ENCODE results near the gene ZNF652.

ZNF652 gene

DNA sequence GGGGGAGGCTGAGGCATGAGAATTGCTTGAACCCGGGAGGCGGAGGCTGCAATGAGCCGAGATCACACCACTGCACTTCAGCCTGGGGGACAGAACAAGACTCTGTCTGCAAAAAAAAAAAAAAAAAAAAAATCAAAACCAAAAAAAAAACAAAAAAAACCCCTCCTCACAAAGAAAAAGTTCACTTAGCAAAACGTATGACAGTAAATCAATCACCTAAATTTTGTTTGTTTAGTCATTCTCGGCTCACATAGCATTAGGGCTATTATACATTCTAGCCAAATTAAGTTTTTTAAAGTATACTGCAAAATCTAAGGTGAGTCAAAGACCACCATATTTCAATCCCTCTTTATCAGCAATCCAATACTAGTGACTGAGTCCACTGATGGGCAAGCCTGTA is 5.7 kb downstream of the ZNF652 start:
- no peak for DNase-seq

DNA sequence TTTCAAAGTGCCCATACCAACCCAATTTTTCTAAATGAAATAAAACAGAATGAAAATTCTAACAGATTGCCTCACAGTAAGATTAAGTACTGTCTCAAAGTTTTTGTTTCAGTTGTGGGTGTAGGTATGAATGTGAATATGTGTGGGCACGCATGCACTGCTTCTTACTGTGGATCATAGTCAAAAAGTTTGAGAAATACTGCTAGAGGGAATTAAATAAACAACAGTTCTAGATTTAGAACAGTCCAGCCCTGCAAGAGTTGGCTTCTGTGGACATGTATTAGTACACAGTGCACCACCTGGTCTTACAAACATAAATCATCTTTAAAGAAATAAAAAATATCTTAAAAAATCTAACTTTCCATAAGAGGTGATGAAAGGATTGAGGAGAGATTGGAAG is 8.4 kb downstream of the ZNF652 start:
- no peak for DNase-seq

DNA sequence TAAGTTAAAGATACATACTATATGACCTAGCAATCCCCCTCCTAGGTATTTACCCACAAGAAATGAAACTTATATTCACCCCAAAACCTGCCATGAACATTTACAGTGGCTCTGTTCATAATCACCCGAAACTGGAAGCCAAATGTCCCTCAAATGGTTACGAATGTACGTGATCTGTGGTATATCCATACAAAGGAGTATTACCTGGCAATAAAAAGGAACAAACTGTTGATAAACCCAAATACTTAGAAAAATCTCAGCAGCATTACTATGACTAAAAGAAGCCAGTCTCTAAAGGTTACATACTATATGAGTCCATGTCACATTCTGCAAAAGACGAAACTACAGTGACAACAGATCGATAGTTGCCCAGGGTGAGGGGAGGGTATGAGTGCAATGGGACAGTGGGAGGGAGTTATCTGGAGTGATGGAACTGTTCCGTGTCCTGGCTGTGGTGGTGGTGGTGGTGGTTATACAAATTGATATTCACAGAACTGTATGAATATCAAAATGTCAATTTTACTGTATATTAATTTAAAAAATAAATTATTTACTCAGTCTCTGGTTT is 9.4 kb downstream of the ZNF652 start:
- DNase-seq = no peak

DNA sequence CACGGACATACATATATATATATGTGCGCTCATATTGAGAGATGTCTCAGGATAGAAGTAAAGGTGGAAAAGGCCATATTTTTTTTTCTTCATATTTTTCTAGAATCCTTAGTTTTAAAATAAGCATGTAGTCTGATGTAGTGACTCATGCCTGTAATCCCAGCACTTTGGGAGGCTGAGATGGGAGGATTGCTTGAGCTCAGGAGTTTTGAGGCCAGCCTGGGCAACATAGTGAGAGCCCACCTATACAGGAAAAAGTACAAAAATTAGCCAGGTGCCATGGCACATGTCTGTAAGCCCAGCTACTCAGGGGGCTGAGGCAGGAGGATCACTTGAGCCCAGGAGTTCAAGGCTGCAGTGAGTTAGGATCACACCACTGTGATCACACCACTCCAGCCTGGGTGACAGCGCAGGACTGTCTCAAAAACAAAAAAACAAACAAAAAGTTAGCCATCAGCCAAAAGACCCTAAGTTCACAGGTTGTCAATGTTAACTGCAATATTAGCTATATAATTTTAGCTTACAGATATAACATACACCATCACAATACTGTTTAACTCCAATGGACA is 10.4 kb downstream of the ZNF652 start:
- no peak for DNase-seq

DNA sequence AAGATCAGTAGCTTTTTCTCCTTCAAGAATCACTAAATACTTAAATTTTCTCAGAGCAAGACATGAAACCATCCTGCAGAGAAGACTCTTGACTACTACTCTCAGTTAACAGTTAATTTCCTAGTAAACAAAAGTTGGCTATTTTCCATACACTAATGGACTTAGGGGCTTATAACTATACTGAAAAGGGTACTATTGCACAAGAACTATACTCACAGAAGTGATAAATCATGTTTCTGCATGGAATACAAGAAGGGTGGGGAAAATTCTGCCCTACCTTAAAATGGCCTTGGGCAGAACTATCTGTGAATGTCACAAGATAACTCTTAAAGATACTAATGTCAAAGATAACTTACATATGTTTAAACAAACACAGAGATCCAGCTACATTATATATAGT is 12.5 kb downstream of the ZNF652 start:
- no peak for DNase-seq

DNA sequence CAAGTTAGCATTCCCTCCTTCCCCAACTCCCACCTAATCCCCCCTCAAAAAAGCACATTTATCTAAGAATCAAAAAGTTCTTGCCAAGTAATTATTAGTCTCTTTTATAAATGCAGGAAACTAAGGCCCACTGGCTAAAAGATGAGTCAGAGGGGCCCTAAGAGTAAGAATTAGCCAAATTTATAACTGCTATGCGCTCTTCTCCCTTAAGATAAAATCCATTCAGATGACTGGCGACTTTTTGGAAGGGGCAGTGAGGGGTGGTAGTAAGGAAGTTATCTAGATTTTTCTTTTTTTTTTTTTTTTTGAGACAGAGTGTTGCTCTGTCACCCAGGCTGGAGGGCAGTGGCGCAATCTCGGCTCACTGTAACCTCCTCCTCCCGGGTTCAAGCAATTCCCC is 17.1 kb downstream of the ZNF652 start:
- DNase-seq = no peak

DNA sequence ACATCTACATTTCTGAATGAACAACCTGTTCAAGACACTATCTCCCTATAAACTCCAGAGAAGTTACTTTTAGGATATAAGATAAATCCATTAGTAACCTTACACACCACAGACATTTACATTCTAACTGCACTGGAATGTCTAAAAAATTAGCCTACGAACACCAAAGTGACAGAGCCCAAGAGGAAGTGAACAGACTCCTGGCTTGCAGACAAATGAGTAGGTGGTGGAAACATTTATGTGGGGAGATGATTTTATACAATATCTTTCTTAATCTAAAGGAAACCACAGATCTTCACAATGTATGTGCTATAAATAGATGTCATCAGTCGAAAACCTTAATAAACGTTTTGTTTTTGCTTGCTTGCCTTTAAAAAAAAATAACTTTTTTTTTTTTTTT is 18.8 kb downstream of the ZNF652 start:
- peak; percentile 72 for DNase-seq

DNA sequence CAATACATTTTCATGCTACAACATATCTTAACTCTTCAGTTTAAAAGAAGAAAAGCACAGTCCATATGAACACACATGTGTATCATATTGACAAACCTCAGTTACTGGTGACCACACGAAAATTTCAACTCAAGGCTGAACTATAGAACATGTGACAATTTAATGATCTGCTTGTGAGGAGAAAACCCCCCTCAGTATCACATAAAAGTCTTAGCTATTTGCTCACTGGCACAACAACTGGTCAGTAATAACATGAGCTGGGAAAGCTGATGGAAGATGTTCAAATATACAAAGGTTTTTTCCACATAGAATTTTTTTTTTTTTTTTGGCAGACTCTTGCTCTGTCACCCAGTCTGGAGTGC is 19.5 kb downstream of the ZNF652 start:
- DNase-seq = no peak

DNA sequence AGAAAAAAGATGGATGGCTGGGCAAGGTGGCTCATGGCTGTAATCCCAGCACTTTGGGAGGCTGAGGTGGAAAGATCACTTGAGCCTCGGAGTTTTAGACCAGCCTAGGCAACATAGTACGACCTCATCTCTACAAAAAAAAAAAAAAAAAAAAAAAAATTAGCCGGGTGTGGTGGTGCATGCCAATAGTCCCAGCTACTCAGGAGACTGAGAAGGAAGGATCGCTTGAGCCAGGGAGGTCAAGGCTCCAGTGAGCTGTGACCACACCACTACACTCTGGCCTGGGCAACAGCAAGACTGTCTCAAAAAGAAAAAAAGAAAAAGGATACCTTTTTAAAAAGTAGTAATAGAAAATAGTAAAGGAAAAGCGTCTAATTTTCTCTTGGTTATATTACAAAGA is 20.7 kb downstream of the ZNF652 start:
- DNase-seq = no peak

DNA sequence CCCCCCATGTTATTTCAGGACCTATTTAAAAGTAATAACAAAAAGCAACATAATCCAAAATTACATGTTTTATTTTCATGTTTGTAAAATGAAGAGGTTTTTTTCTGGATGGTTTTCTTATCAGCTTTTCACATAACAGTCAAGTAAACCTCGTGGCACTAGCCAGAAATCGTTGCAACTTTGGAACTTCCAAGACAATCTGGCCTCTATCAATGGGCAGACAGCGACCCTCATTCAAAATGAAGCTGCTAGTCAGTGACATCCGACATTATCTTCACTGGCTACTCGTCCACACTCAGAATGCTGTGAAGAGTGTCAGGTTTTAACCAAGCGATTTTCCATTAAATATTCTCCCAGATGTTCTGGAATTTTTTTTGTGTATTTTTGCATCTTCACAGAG is 22.7 kb downstream of the ZNF652 start:
- DNase-seq = no peak

DNA sequence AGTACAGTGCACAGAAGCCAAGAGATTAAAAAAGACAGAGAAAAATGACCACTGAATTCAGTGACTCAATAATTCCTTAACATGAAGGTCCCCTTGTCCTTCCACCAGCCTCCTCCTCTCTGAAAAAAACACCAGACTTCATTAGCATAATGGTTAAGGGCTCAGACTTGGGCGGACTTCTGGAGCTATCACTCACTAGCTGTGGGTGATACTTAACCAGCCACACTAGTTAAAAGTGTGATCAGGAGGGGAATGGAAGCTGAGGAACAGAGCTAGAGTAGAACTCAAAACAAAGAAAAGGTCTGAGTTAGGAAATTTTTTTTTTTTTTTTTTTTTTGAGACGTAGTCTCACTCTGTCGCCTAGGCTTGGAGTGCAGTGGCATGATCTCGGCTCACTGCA is 23.2 kb downstream of the ZNF652 start:
- peak; percentile 35 for DNase-seq

DNA sequence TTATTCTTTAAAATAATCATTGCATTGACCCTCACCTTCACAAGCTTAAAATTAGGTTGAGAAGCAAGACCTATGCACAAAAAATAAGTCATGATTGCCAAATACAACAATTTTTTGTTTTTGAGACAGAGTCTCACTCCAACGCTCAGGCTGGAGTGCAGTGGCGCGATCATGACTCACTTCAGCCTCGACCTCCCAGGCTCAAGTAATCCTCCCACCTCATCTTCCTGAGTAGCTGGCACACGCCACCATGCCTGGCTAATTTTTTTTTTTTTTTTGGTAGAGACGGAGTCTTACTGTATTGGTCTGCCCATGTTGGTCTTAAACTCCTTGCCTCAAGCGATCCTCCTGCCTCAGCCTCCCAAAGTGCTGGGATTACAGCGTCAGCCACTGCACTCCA is 24.2 kb downstream of the ZNF652 start:
- DNase-seq = no peak

DNA sequence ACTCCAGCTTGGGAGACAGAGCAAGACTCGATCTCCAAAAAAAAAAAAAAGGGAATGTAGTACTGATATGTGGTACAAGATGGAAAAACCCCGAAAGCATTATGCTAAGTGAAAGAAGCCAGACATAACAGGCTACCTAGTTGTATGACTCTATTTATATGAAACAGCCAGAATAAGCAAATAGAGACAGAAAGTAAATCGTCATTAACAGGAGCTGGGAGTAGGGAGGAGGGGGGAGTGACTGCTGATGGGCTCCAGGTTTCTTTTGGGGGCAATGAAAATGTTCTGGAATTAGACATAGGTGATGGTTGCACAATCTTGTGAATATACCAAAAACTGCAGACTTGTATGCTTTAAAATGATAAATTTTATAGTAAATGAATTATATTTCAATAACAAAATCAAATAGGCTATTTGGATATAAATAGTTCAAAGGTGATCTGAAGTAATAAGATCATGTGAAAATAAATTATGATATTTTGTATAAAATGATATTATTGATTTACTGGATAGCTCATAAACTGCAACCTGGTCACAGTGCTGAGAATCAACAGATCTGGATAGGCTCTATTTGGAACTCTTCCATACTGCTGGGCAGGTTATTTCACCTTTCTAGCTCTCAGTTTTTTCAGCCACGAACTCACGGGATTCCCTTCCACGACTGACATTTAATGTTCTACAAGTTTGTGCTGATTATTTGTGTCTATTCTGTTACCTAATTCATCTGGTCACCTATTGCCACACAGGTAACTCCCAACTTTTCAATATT is 27.1 kb downstream of the ZNF652 start:
- no peak for DNase-seq

DNA sequence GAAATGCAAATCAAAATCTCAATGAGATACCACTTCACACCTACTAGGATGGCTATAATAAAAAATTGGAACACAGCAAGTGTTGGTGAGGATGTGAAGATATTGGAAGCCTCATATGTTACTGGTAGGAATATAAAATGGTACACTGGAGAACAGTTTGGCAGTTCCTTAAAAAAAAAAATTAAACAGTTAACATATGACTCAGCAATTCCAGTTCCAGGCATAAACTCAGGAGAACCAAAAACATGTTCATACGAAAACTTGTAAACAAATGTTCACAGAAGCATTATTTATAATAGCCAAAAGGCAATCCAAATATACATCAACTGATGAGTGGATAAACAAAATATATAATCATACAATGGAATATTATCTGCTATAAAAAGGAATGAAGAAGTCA is 28.2 kb downstream of the ZNF652 start:
- no peak for DNase-seq

DNA sequence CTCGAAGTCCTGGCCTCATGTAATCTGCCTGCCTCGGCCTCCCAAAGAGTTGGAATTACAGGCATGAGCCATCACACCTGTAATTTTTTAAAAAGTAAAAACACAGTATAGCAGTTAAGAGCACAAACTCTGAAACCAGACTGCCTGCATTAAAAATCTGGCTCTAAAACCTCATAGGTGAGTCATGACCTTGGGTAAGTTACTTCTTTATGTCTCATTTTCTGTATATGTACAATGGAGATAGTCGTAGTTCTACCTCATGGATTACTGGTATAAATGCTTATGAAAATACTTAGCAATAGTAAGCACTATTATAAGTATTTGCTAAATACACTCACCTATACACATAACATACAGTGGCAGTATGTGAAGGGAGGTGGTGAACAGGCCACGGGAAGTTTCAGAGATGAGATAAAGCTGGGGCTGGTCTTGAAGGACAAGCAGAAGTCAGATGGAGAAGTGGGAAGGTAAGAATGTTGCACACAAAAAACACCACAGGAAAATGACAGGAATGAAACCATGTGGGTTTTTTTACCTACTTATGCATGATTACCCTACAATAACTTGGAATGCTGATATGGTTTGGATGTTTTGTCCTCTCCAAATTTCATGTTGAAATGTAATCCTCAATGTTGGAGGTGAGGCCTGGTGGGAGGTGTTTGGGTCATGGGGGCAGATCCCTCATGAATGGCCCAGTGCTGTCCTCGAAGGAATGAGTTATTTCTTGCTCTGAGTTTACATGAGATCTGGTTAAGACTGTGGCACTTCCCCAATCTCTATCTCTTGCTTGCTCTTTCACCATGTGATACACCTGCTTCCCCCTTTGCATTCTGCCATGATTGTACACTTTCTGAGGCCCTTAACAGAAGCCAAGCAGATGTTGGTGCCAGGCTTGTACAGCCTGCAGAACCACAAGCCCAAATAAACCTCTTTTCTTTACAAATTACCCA is 33.9 kb downstream of the ZNF652 start:
- DNase-seq = no peak

DNA sequence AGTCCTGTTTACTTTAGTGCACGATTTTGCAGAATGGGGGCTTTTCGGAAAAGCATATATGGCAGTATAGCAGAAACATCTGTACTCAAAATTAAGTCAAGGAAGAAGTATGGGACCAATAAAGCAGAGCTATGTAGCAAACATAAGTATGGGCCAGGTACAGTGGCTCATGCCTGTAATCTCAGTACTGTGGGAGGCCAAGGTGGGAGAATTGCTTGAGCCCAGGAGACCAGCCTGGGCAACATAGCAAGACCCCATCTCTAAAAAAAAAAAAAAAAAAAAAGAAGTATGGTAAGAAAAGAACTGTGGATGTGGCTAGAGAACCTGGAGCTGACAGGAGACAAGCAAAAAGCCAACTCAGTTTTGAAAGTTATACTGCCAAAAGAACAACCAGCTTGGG is 36.1 kb downstream of the ZNF652 start:
- no peak for DNase-seq

DNA sequence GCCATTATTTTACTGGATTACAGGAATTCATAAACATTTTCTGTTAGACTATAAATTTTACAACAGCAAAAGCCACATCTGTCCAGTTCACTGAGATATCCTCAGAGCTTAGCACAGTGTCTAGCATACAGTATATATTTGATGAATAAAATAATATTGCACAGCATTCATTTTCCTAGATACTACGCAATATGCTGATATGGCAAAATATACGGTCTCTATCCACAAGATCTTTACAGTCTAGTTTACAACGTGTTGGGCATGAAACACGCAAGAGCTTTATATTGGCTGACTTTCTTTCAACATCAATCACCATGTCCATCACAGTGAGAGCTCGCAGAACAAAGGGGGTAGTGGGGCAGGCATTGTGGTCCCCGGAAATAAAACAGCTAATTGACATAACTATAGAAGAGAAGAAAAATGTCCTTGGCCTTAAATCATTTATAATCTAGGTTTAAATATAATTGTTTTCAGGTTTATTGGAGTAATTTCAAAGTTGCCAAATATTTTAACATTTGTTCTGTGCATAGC is 43.5 kb downstream of the ZNF652 start:
- no peak for DNase-seq

DNA sequence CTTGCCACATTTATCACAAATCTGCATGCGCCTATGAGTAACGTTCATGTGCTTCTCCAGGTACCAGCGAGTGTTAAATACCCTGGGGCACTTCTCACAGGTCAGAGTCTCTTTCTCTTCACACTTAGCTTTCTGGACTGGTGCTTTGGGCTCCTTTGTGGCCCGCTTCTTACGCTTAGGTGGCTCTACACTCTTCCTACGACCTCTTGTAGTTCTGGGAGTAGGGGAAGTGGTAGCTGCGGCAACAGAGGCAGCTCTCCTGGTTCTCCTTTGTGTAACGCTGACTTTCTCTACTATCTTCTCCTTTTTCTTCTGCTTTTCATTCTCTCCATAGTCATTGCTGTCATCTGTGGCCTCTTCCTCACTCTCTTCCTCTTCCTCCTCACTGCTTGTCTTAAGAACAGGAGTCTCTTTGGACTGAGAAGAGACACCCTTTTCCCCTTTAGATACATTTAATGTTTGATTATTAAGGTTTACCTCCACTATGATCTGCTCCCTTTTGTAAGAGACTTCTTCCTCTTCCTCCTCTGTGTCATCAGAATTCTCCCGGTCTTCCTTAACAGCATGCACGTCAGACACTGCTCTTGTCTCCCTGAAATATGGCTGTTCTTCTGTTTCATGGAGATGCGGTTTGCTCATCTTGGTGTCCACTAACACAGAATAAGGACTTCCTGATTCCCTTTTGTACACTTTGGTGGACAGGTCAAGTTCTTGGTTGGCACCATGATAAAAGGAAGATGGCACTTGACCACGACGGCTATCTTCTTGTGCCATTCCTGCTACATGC is 45.0 kb downstream of the ZNF652 start:
- no peak for DNase-seq

DNA sequence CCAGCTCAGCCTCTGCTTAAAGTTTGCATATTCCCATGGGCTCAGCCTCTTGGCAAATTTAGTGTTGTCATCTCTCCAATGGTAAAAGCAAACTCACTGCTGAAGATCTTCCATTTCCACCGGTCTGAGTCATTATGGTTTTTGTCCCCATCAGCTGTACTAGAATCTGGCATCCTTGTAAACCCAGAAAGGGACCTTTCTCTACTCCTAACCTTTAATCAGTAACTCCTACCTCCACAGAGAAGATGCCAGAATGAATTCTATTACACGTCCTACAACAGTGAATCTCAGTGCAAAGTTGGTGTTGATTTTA is 45.8 kb downstream of the ZNF652 start:
- no peak for DNase-seq

DNA sequence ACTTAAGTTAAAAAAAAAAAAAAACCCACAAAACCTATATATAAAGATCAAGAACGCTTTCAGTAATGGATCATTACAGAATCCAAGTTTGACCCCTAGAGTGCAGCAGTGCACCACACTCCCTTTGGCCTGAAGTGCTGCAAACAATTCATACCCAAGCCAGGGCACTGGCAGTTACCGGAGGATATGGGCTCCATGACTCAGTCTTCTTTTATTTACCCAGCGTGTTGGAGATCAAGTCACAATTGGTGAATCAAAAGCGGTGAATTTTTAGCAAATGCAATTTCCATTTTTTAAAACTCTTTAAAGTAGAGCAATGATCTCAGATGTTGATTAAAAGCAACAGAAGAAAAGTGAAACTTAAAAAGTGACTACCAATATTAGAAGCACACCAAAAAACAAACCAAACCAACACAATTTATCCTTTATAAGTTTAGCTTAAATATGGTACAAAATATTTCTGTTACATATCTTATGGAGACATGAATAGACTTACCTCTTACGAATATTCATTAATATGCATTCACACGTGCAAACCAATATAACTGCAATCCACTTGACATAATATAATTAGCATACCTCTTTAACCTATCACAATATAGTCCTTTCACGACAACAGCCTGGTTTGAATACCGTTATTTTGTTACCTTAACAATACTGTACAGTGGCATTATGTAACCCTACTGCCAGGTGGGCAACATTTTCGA is 46.3 kb downstream of the ZNF652 start:
- DNase-seq = peak; percentile 85

DNA sequence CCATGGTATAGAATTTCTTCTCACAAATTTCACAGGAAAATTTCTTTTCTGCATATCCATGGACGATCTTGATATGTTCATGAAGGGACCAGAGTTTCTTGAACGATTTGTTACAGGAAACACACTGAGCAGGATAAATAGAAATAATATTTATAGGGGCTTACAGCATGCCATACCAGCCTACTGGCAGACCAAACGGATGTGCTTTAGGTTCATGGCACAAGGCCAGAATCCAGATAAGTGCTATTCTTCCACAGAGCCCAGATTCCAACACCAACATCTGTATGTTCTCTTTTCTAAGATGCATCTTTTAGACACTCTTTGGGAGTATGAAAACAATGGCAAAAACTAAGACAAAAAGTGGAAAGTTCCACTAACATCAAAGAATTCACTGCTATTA is 49.3 kb downstream of the ZNF652 start:
- DNase-seq = no peak

DNA sequence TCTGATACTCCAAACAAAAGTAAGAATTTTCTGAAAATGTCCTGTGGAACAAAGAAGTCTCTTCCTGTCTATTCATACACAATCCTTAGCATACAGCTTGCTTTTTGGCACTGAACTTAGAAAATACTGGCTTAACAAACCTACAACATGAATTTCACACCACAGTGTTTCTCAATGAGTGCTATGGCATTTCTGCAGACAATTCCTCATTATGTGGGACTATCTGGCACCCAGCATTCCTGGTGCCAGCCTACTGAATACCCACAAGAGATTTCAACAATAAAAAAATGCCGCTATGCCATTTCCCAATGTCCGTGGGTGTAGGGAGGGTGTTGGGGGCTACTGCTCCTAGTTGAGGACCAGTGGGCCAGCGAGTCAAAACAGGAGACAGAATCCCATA is 62.1 kb downstream of the ZNF652 start:
- no peak for DNase-seq
